Right atrium auricular region (tissue), 2 donors: ENCODE data around the gene ATXN7L3. TPM values are rescaled to one million over a fixed set of nuclear protein-coding genes. Genes with fewer than 3 reads are reported as not detected.

ENCODE experiments used
- DNase-seq: peaks from one replicate; pipeline ENCODE4 v3.0.0-alpha.2; 2019; ENCODE audit warnings: low spot score
- H3K27ac ChIP-seq, 2 donors: fragments of 200-600 bp; sonication (generic); 1 replicate in 1 of 2; 2 replicates in 1 of 2; pipeline ENCODE4 v1.5.1; 2016 to 2019
- H3K27me3 ChIP-seq, 2 donors: fragments of 200-600 bp; sonication (generic); one replicate each; pipeline versions ENCODE4 v1.5.1 to v1.6.0; 2017 to 2019
- H3K36me3 ChIP-seq: fragments of 200-600 bp; sonication (generic); one replicate; pipeline ENCODE4 v1.5.1; 2016
- H3K4me1 ChIP-seq, 2 donors: fragments of 200-600 bp; sonication (generic); one replicate each; pipeline versions ENCODE4 v1.5.1 to v1.6.0; 2017 to 2019
- H3K4me3 ChIP-seq, 2 donors: fragments of 200-600 bp; sonication (generic); 1 replicate in 1 of 2; 2 replicates in 1 of 2; pipeline ENCODE4 v1.5.1; 2017 to 2019; ENCODE audit warnings: mild to moderate bottlenecking in 1 of 2, moderate library complexity in 1 of 2
- H3K9me3 ChIP-seq, 2 donors: fragments of 200-600 bp; sonication (generic); one replicate each; pipeline ENCODE4 v1.5.1; 2019
- CTCF ChIP-seq, 2 donors: fragments of 200-600 bp; sonication (generic); IDR thresholded peaks; one replicate each; pipeline ENCODE4 v1.5.1; 2019; ENCODE audit warnings: antibody characterized with exemption in 2 of 2
- total RNA-seq, 2 donors: library from RNA; depleted of rRNA; stranded (reverse); fragments of >200 nt; gene quantifications; one replicate each; pipeline ENCODE4 v1.1.0, GENCODE V29; 2016

ATXN7L3 gene
- total RNA-seq, 2 donors from 2014 or later: 24.5 to 38.9 TPM

GRCh38 chr17:44223541-44224071 lies 23.9 kb upstream of the ATXN7L3 start:
- no peaks in the 10 kb centered on the region for H3K27me3 ChIP-seq
- H3K4me3 ChIP-seq: no peak overlapping the region
- H3K27ac ChIP-seq: peak overlapping the region; percentile 98 to 99
- no peak for DNase-seq
- no peak for TF ChIP-seq CTCF (IDR thresholded peaks at IDR 0.05)
- H3K36me3 ChIP-seq: no peaks in the 10 kb centered on the region
- H3K4me1 ChIP-seq: peaks cover 0 to 20% of the 10 kb centered on the region in 2 donors
- no peaks in the 10 kb centered on the region for H3K9me3 ChIP-seq

GRCh38 chr17:44222112-44222869 lies 22.6 kb upstream of the ATXN7L3 start:
- H3K27ac ChIP-seq: peak overlapping the region; percentile 98 to 99
- no peaks in the 10 kb centered on the region for H3K27me3 ChIP-seq
- H3K36me3 ChIP-seq: no peaks in the 10 kb centered on the region
- peak; percentile 89 for DNase-seq
- H3K4me3 ChIP-seq: peak overlapping the region; percentile 91 to 92
- TF ChIP-seq CTCF (IDR thresholded peaks at IDR 0.05): peak in 1 of 2 donors; percentile 46
- H3K4me1 ChIP-seq: peaks cover 3 to 30% of the 10 kb centered on the region in 2 donors
- no peaks in the 10 kb centered on the region for H3K9me3 ChIP-seq

GRCh38 chr17:44221862-44222111 lies 22.1 kb upstream of the ATXN7L3 start:
- DNase-seq: no peak
- no peaks in the 10 kb centered on the region for H3K9me3 ChIP-seq
- TF ChIP-seq CTCF (IDR thresholded peaks at IDR 0.05): no peak
- H3K4me3 ChIP-seq: peak overlapping the region; percentile 91 to 92
- H3K36me3 ChIP-seq: peaks cover 3% of the 10 kb centered on the region
- H3K27ac ChIP-seq: peak overlapping the region; percentile 98 to 99
- no peaks in the 10 kb centered on the region for H3K27me3 ChIP-seq
- H3K4me1 ChIP-seq: peaks cover 3 to 35% of the 10 kb centered on the region in 2 donors

GRCh38 chr17:44221084-44221861 lies 21.6 kb upstream of the ATXN7L3 start:
- peak overlapping the region; percentile 91 to 92 for H3K4me3 ChIP-seq
- peaks cover 8% of the 10 kb centered on the region for H3K36me3 ChIP-seq
- no peak for TF ChIP-seq CTCF (IDR thresholded peaks at IDR 0.05)
- no peaks in the 10 kb centered on the region for H3K9me3 ChIP-seq
- peak overlapping the region; percentile 98 to 99 for H3K27ac ChIP-seq
- no peak for DNase-seq
- H3K27me3 ChIP-seq: no peaks in the 10 kb centered on the region
- H3K4me1 ChIP-seq: peaks cover 3 to 40% of the 10 kb centered on the region in 2 donors

GRCh38 chr17:44220213-44221083 lies 20.8 kb upstream of the ATXN7L3 start:
- no peak for DNase-seq
- Histone ChIP-seq H3K27me3 (no peaks in the 10 kb centered on the region), H3K27ac (peak overlapping the region; percentile 98 to 99), H3K9me3 (no peaks in the 10 kb centered on the region), H3K4me3 (peak overlapping the region; percentile 91 to 92), H3K36me3 (peaks cover 16% of the 10 kb centered on the region), H3K4me1 (peaks cover 3 to 43% of the 10 kb centered on the region in 2 donors)
- TF ChIP-seq CTCF (IDR thresholded peaks at IDR 0.05): no peak
